ENCODE measurements around the gene MTUS2. TPM values are rescaled to one million over a fixed set of nuclear protein-coding genes. Genes with fewer than 3 reads are reported as not detected.

MTUS2 gene
- total and polyA plus RNA-seq, 2 donors (not counting 3 experiments of a cell fraction or from before 2014, with no cell fraction given), result not detected

DNA sequence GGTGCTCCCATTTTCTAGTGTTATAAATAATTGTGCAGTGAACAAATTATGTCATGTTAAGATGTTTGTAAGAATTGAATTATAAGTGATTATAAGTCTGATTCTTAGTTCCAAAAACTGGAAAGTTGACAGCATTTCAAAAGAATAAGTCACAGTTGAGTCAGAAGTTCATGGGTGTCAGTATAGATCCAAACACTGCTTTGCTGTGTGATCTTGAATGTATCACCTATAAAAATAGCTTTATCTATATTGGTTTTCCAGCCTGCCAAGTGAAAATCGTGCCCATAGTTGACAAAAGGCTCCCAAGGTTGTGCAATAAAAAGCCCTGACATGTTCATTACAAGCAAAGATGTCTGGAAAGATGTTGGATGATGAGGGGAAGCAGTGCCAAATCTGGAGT, 336.0 kb downstream of the MTUS2 start:
- no peak overlapping the region for H2AFZ ChIP-seq (ENCODE audit: low read depth, low read length)
- H3K27me3 ChIP-seq (ENCODE audit: control insufficient read depth in 2 of 2, insufficient read depth in 2 of 2, low read length in 2 of 2), result no peaks in the 10 kb centered on the region
- peaks cover 4% of the 10 kb centered on the region for H3K9me3 ChIP-seq (replicated peaks; ENCODE audit: control insufficient read depth, insufficient read depth, low read length)
- TF ChIP-seq, protein P1, sequence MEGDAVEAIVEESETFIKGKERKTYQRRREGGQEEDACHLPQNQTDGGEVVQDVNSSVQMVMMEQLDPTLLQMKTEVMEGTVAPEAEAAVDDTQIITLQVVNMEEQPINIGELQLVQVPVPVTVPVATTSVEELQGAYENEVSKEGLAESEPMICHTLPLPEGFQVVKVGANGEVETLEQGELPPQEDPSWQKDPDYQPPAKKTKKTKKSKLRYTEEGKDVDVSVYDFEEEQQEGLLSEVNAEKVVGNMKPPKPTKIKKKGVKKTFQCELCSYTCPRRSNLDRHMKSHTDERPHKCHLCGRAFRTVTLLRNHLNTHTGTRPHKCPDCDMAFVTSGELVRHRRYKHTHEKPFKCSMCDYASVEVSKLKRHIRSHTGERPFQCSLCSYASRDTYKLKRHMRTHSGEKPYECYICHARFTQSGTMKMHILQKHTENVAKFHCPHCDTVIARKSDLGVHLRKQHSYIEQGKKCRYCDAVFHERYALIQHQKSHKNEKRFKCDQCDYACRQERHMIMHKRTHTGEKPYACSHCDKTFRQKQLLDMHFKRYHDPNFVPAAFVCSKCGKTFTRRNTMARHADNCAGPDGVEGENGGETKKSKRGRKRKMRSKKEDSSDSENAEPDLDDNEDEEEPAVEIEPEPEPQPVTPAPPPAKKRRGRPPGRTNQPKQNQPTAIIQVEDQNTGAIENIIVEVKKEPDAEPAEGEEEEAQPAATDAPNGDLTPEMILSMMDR (IDR thresholded peaks at IDR 0.05; ENCODE audit: extremely low read depth in 1 of 2, insufficient read depth in 1 of 2, low read depth in 1 of 2, low read length in 2 of 2), result no peak
- TF ChIP-seq, protein P2, sequence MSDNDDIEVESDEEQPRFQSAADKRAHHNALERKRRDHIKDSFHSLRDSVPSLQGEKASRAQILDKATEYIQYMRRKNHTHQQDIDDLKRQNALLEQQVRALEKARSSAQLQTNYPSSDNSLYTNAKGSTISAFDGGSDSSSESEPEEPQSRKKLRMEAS (IDR thresholded peaks at IDR 0.05; ENCODE audit: insufficient read depth, insufficient read length), result no peak
- TF ChIP-seq GATA2 (IDR thresholded peaks at IDR 0.05; ENCODE audit: insufficient read depth, insufficient read length, low read depth, low read length) (no peak), FOS (IDR thresholded peaks at IDR 0.05; ENCODE audit: borderline replicate concordance, insufficient read depth, low read length) (no peak), EZH2 (IDR thresholded peaks at IDR 0.05; ENCODE audit: borderline replicate concordance, low read depth, low read length, severe bottlenecking) (no peak), JUN (IDR thresholded peaks at IDR 0.05; ENCODE audit: borderline replicate concordance, insufficient read depth, insufficient read length, low read depth) (no peak), POLR2A (IDR thresholded peaks at IDR 0.05; ENCODE audit: low read depth, low read length) (no peak), POLR2AphosphoS5 (IDR thresholded peaks at IDR 0.05; ENCODE audit: insufficient read depth, low read depth, low read length) (no peak), MYC (IDR thresholded peaks at IDR 0.05; ENCODE audit: low read depth, low read length) (no peak)
- H3K36me3 ChIP-seq (ENCODE audit: control insufficient read depth in 2 of 2, extremely low read depth in 1 of 2, insufficient read depth in 2 of 2, low read length in 2 of 2), result no peaks in the 10 kb centered on the region
- no peaks in the 10 kb centered on the region for H3K9me1 ChIP-seq (replicated peaks; ENCODE audit: control insufficient read depth, extremely low read depth, insufficient read depth, low read length)
- H3K4me1 ChIP-seq (ENCODE audit: control insufficient read depth, extremely low read depth, insufficient read depth, low read length), result no peaks in the 10 kb centered on the region
- dilution Hi-C loops (cut with MboI; ENCODE audit: extremely low pct_ligation_motif_present, low sequenced_read_pairs), result no loop called here
- ChIA-PET POLR2A (no interaction called here), CTCF (no interaction called here)
- DNase-seq (ENCODE audit: low read depth, low spot score) (no peak), FAIRE-seq (no peak)
- no peak overlapping the region for H3K9ac ChIP-seq (replicated peaks; ENCODE audit: extremely low read depth, insufficient read depth, low read length)
- no peak overlapping the region for H3K4me3 ChIP-seq (replicated peaks in 1 of 3; ENCODE audit: insufficient read depth in 1 of 3, low read depth in 1 of 3, low read length in 3 of 3)
- no peaks in the 10 kb centered on the region for H4K20me1 ChIP-seq (replicated peaks; ENCODE audit: control insufficient read depth, extremely low read depth, insufficient read depth, low read length)
- intact Hi-C loops (cut with micrococcal nuclease), result no loop called here
- BruUV-seq (replicated peaks), result no TSS peak
- no peaks in the 10 kb centered on the region for H3K79me2 ChIP-seq (ENCODE audit: control insufficient read depth, insufficient read depth, low read length)
- H3K4me2 ChIP-seq (ENCODE audit: insufficient read depth, low read length), result no peak overlapping the region
- H3K27ac ChIP-seq (ENCODE audit: insufficient read depth, low read depth, low read length), result no peak overlapping the region
